Neuronal stem cell (in vitro differentiated cells): ENCODE data around the gene ZNF264.
A peak's percentile ranks its signal among the peaks of the same experiment; 100 is the strongest.
"Not testable (repeated sequence)": the region's sequence is repeated elsewhere in the genome, so short reads cannot be mapped to it uniquely, and the experiment has no call there.

ENCODE experiments used
- DNase-seq: peaks from one replicate; pipeline ENCODE4 v3.0.0-alpha.2; 2013; ENCODE audit warnings: low spot score
- H2AFZ ChIP-seq: one replicate; pipeline ENCODE4 v1.6.1; 2013; ENCODE audit warnings: mild to moderate bottlenecking, low read length, inconsistent platforms
- H2AK5ac ChIP-seq: 2 replicates; pipeline ENCODE4 v1.6.1; 2013; ENCODE audit warnings: low read depth, mild to moderate bottlenecking, inconsistent platforms, low read length, moderate library complexity, mixed read lengths
- H2BK120ac ChIP-seq: 2 replicates; pipeline ENCODE4 v1.6.1; 2013; ENCODE audit warnings: low read depth, mild to moderate bottlenecking, inconsistent platforms, low read length, moderate library complexity, mixed read lengths
- H2BK12ac ChIP-seq: one replicate; pipeline ENCODE4 v1.6.1; 2013; ENCODE audit warnings: low read length, inconsistent platforms
- H2BK15ac ChIP-seq: 2 replicates; pipeline ENCODE4 v1.6.1; 2013; ENCODE audit warnings: mild to moderate bottlenecking, low read length, inconsistent platforms, mixed read lengths
- H2BK5ac ChIP-seq: one replicate; pipeline ENCODE4 v1.6.1; 2013; ENCODE audit warnings: inconsistent platforms, mild to moderate bottlenecking, low read length, moderate library complexity
- H3K14ac ChIP-seq: one replicate; pipeline ENCODE4 v1.6.1; 2013; ENCODE audit warnings: low read length, inconsistent platforms
- H3K18ac ChIP-seq: 2 replicates; pipeline ENCODE4 v1.6.1; 2013; ENCODE audit warnings: low read length, inconsistent platforms
- H3K23ac ChIP-seq: 2 replicates; pipeline ENCODE4 v1.6.1; 2013; ENCODE audit warnings: low read depth, mild to moderate bottlenecking, mixed read lengths, low read length, inconsistent platforms; ENCODE audit not compliant: poor library complexity
- H3K27ac ChIP-seq: replicated peaks from 3 replicates; pipeline ENCODE4 v1.5.1; 2013; ENCODE audit warnings: low read length, inconsistent platforms
- H3K27me3 ChIP-seq, 3 experiments: 2 replicates each; pipeline ENCODE4 v1.6.1; 2013; ENCODE audit warnings: low read length in 3 of 3, mild to moderate bottlenecking in 2 of 3, inconsistent platforms in 1 of 3, low read depth in 1 of 3, mixed read lengths in 1 of 3, moderate library complexity in 1 of 3; ENCODE audit not compliant: control insufficient read depth in 3 of 3, insufficient read depth in 3 of 3
- H3K36me3 ChIP-seq, 2 donors: replicated peaks in 1 of 2; 2 replicates each; pipeline ENCODE4 v1.6.1; 2013; ENCODE audit warnings: low read length in 2 of 2; ENCODE audit not compliant: control insufficient read depth in 2 of 2, insufficient read depth in 2 of 2
- H3K4ac ChIP-seq: 2 replicates; pipeline ENCODE4 v1.6.1; 2013; ENCODE audit warnings: inconsistent platforms, mild to moderate bottlenecking, low read length, moderate library complexity
- H3K4me1 ChIP-seq, 2 donors: 1 replicate in 1 of 2; 2 replicates in 1 of 2; pipeline ENCODE4 v1.6.1; 2013; ENCODE audit warnings: low read length in 2 of 2, low read depth in 1 of 2; ENCODE audit not compliant: control insufficient read depth in 2 of 2, insufficient read depth in 1 of 2
- H3K4me2 ChIP-seq: one replicate; pipeline ENCODE4 v1.6.1; 2013; ENCODE audit warnings: mild to moderate bottlenecking, low read length, inconsistent platforms; ENCODE audit not compliant: insufficient read depth, poor library complexity, severe bottlenecking
- H3K4me3 ChIP-seq, 2 donors: 2 replicates each; pipeline ENCODE4 v1.5.1; 2013; ENCODE audit warnings: low read length in 2 of 2, mild to moderate bottlenecking in 2 of 2, inconsistent platforms in 1 of 2, moderate library complexity in 1 of 2
- H3K79me1 ChIP-seq: one replicate; pipeline ENCODE4 v1.6.1; 2013; ENCODE audit warnings: low read depth, mild to moderate bottlenecking, inconsistent platforms, low read length, moderate library complexity
- H3K9ac ChIP-seq: one replicate; pipeline ENCODE4 v1.6.1; 2013; ENCODE audit warnings: mild to moderate bottlenecking, low read depth, low read length, inconsistent platforms; ENCODE audit not compliant: poor library complexity
- H3K9me3 ChIP-seq, 2 donors: replicated peaks in 1 of 2; 2 replicates each; pipeline versions ENCODE3 to v1.6.1; 2013; ENCODE audit warnings: low read length in 2 of 2, mild to moderate bottlenecking in 2 of 2, inconsistent platforms in 1 of 2, low read depth in 1 of 2, mixed read lengths in 1 of 2, moderate library complexity in 1 of 2; ENCODE audit not compliant: control insufficient read depth in 2 of 2, insufficient read depth in 1 of 2
- H4K8ac ChIP-seq: one replicate; pipeline ENCODE4 v1.6.1; 2013; ENCODE audit warnings: low read depth, mild to moderate bottlenecking, inconsistent platforms, low read length, moderate library complexity
- H4K91ac ChIP-seq: one replicate; pipeline ENCODE4 v1.6.1; 2013; ENCODE audit warnings: low read length, low read depth, mild to moderate bottlenecking, inconsistent platforms; ENCODE audit not compliant: poor library complexity
- WGBS, 2 donors: extraction: QIAGEN DNeasy Blood & Tissue Kit; methylation state at CpG; one replicate each; pipeline ENCODE4 v1.1.7; 2013; ENCODE audit warnings: missing lambda C conversion rate in 2 of 2, mixed read lengths in 1 of 2; ENCODE audit not compliant: insufficient read length in 2 of 2, insufficient replicate concordance in 1 of 2; ENCODE audit errors: extremely low coverage in 2 of 2; 5-methylcytosine and 5-hydroxymethylcytosine counted together

The ZNF264 gene

GRCh38 chr19:57192077-57192420 is 749 bp downstream of the ZNF264 start:
- peak overlapping the region; percentile 58 for H2AK5ac ChIP-seq
- peak overlapping the region; percentile 79 for H3K4me2 ChIP-seq
- H2AFZ ChIP-seq, result peak overlapping the region; percentile 91
- H4K91ac ChIP-seq, result no peak overlapping the region
- H3K9ac ChIP-seq, result peak overlapping the region; percentile 93
- WGBS, 2 donors, result no CpG with 5 or more reads among the region's 9 CpGs
- H2BK120ac ChIP-seq, result no peak overlapping the region
- H3K79me1 ChIP-seq, result peaks cover 7% of the 10 kb centered on the region
- no peak overlapping the region for H3K23ac ChIP-seq
- H3K4me3 ChIP-seq, result peak overlapping the region; percentile 87 to 97
- peak overlapping the region; percentile 98 for H3K18ac ChIP-seq
- no peaks in the 10 kb centered on the region for H3K27me3 ChIP-seq
- H3K14ac ChIP-seq, result no peak overlapping the region
- no peak for DNase-seq
- peaks cover 27 to 44% of the 10 kb centered on the region in 2 donors for H3K36me3 ChIP-seq
- no peak overlapping the region for H2BK12ac ChIP-seq
- H4K8ac ChIP-seq, result no peak overlapping the region
- peaks cover 0 to 8% of the 10 kb centered on the region in 2 donors for H3K4me1 ChIP-seq
- H2BK15ac ChIP-seq, result no peak overlapping the region
- H3K4ac ChIP-seq, result no peak overlapping the region
- no peak overlapping the region for H3K27ac ChIP-seq
- peaks cover 20 to 36% of the 10 kb centered on the region in 2 donors for H3K9me3 ChIP-seq
- no peak overlapping the region for H2BK5ac ChIP-seq

- peak overlapping the region in 1 of 2 donors; percentile 87 for H3K4me3 ChIP-seq
- H3K27ac ChIP-seq, result no peak overlapping the region
- H3K23ac ChIP-seq, result no peak overlapping the region
- no peak overlapping the region for H3K4me2 ChIP-seq
- no peak overlapping the region for H2AK5ac ChIP-seq
- H3K36me3 ChIP-seq, result peaks cover 31 to 54% of the 10 kb centered on the region in 2 donors
- no peak overlapping the region for H2AFZ ChIP-seq
- WGBS, 2 donors, result no CpG with 5 or more reads among the region's 5 CpGs
- H3K79me1 ChIP-seq, result peaks cover 7% of the 10 kb centered on the region
- no peak overlapping the region for H2BK15ac ChIP-seq
- no peak overlapping the region for H4K8ac ChIP-seq
- H3K14ac ChIP-seq, result no peak overlapping the region
- no peak overlapping the region for H2BK5ac ChIP-seq
- H4K91ac ChIP-seq, result no peak overlapping the region
- H2BK120ac ChIP-seq, result no peak overlapping the region
- H3K9ac ChIP-seq, result no peak overlapping the region
- no peak overlapping the region for H2BK12ac ChIP-seq
- no peak for DNase-seq
- no peak overlapping the region for H3K4ac ChIP-seq
- no peaks in the 10 kb centered on the region for H3K27me3 ChIP-seq
- H3K4me1 ChIP-seq, result peaks cover 0 to 8% of the 10 kb centered on the region in 2 donors
- peaks cover 17 to 31% of the 10 kb centered on the region in 2 donors for H3K9me3 ChIP-seq
- H3K18ac ChIP-seq, result no peak overlapping the region
These were observed 1.7 kb downstream of the ZNF264 start for GRCh38 chr19:57192993-57193392.

GRCh38 chr19:57197874-57198273 is 6.6 kb downstream of the ZNF264 start:
- Histone ChIP-seq H3K36me3 (peaks cover 40 to 99% of the 10 kb centered on the region in 2 donors), H3K9me3 (peaks cover 3 to 16% of the 10 kb centered on the region in 2 donors)
- H2BK120ac ChIP-seq, H3K27ac ChIP-seq, H3K9ac ChIP-seq, H2BK15ac ChIP-seq, H4K8ac ChIP-seq, H3K23ac ChIP-seq, H3K79me1 ChIP-seq, H3K4me2 ChIP-seq, DNase-seq, H3K4me3 ChIP-seq, H4K91ac ChIP-seq, H3K4me1 ChIP-seq, H2BK5ac ChIP-seq, H3K18ac ChIP-seq, H2AK5ac ChIP-seq, H3K4ac ChIP-seq, H2AFZ ChIP-seq, H2BK12ac ChIP-seq, H3K14ac ChIP-seq, H3K27me3 ChIP-seq: not testable (repeated sequence)
- no CpG with 5 or more reads among the region's 6 CpGs for WGBS, 2 donors

- Histone ChIP-seq H2BK12ac (no peak overlapping the region), H3K9me3 (peaks cover 0 to 21% of the 10 kb centered on the region in 2 donors), H3K4me2 (no peak overlapping the region), H3K14ac (no peak overlapping the region), H2AK5ac (no peak overlapping the region), H3K4me1 (no peaks in the 10 kb centered on the region), H2BK15ac (no peak overlapping the region), H4K91ac (no peak overlapping the region), H3K27me3 (no peaks in the 10 kb centered on the region), H3K4me3 (no peak overlapping the region), H3K18ac (no peak overlapping the region), H3K79me1 (peaks cover 15% of the 10 kb centered on the region), H3K4ac (no peak overlapping the region), H3K23ac (no peak overlapping the region), H3K27ac (no peak overlapping the region), H2BK5ac (no peak overlapping the region), H2AFZ (no peak overlapping the region), H2BK120ac (no peak overlapping the region), H3K36me3 (peaks cover 25 to 91% of the 10 kb centered on the region in 2 donors), H3K9ac (no peak overlapping the region), H4K8ac (no peak overlapping the region)
- WGBS, 2 donors, result no CpG with 5 or more reads among the region's 5 CpGs
- DNase-seq, result no peak
These were observed 10.9 kb downstream of the ZNF264 start for GRCh38 chr19:57202160-57202559.
